Tibial nerve (tissue), 4 donors: ENCODE measurements around the gene RPP14.

Experiments used
- EP300 ChIP-seq, 2 donors: sonication (generic); formaldehyde crosslinking; IDR thresholded peaks; one replicate each; pipeline ENCODE4 v1.6.1; 2017; ENCODE audit warnings: antibody characterized with exemption in 2 of 2, mild to moderate bottlenecking in 1 of 2
- TF ChIP-seq, protein P1 (sequence below), 5 experiments: fragments of 200-600 bp in 3 of 5; fragments of 450-650 bp in 2 of 5; sonication (generic) in 3 of 5; IDR thresholded peaks; one replicate each; pipeline ENCODE4 v1.5.1; 2016 to 2019; ENCODE audit warnings: antibody characterized with exemption in 5 of 5, mild to moderate bottlenecking in 3 of 5, moderate library complexity in 2 of 5

DNA sequence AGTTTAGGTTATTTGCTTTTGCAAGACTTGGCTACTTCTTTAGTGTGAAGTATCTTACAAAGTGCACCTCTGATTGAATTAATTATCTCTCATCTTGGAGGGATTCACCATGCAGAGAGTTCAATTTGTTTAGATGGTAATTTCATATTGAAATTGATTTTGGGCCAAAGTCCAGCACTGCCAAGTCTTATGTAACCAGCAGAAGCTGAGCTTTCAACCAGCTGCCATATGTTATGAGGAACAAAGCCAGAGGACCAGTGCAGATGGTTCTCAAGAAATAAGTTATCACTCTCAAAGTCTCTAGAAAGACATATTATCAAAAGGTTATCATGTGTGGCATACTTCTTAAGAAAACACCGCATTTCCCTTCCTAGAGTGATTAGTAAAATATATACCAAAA is 39.5 kb upstream of the RPP14 start:
- TF ChIP-seq, protein P1, sequence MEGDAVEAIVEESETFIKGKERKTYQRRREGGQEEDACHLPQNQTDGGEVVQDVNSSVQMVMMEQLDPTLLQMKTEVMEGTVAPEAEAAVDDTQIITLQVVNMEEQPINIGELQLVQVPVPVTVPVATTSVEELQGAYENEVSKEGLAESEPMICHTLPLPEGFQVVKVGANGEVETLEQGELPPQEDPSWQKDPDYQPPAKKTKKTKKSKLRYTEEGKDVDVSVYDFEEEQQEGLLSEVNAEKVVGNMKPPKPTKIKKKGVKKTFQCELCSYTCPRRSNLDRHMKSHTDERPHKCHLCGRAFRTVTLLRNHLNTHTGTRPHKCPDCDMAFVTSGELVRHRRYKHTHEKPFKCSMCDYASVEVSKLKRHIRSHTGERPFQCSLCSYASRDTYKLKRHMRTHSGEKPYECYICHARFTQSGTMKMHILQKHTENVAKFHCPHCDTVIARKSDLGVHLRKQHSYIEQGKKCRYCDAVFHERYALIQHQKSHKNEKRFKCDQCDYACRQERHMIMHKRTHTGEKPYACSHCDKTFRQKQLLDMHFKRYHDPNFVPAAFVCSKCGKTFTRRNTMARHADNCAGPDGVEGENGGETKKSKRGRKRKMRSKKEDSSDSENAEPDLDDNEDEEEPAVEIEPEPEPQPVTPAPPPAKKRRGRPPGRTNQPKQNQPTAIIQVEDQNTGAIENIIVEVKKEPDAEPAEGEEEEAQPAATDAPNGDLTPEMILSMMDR (IDR thresholded peaks at IDR 0.05): no peak
- TF ChIP-seq EP300 (IDR thresholded peaks at IDR 0.05): no peak
